SK-N-SH (cell line): ENCODE data around the gene RFX7. TPM values are rescaled to one million over a fixed set of nuclear protein-coding genes. Genes with fewer than 3 reads are reported as not detected.

ENCODE experiments used
- CTCF ChIA-PET: fragments of 300-600, 350-600 bp; formaldehyde crosslinking; extraction: SDS; loops from one replicate; lab custom pipeline; 2021; lab: Yijun Ruan, JAX
- POLR2A ChIA-PET: fragments of 350-600 bp; sonication (Branson Sonifier 250); formaldehyde crosslinking; extraction: SDS; loops from one replicate; lab custom pipeline; 2020; ENCODE audit warnings: antibody characterized with exemption, inconsistent platforms; lab: Yijun Ruan, JAX
- DNase-seq: peaks from one replicate; pipeline ENCODE4 v3.0.0; 2012
- H2AFZ ChIP-seq: fragments of 200-600 bp; sonication (generic); 2 replicates; pipeline ENCODE4 v1.8.1; 2016; ENCODE audit warnings: antibody characterized with exemption, mild to moderate bottlenecking, low read depth
- H3F3A ChIP-seq: fragments of 200-600 bp; sonication (generic); replicated peaks from 2 replicates; pipeline ENCODE3; 2016; ENCODE audit warnings: antibody characterized with exemption, mild to moderate bottlenecking; ENCODE audit not compliant: insufficient read depth
- H3K27ac ChIP-seq, 2 experiments: fragments of 200-500 bp in 1 of 2; fragments of 200-600 bp in 1 of 2; sonication (Bioruptor generic) in 1 of 2; sonication (generic), shearing (Covaris generic) in 1 of 2; 2 replicates each; pipeline versions ENCODE4 v1.5.1 to v1.6.1; 2014 to 2016; ENCODE audit warnings: low read depth in 2 of 2, inconsistent platforms in 1 of 2, low read length in 1 of 2, mild to moderate bottlenecking in 1 of 2, mixed read lengths in 1 of 2
- H3K27me3 ChIP-seq: fragments of 200-600 bp; sonication (generic), shearing (Covaris generic); 2 replicates; pipeline ENCODE4 v1.6.1; 2016; ENCODE audit warnings: mixed run types; ENCODE audit not compliant: insufficient read depth
- H3K36me3 ChIP-seq, 2 experiments: fragments of 200-500 bp in 1 of 2; fragments of 200-600 bp in 1 of 2; sonication (Bioruptor generic) in 1 of 2; sonication (generic) in 1 of 2; replicated peaks in 1 of 2; 2 replicates each; pipeline versions ENCODE3 to v1.5.1; 2014 to 2016; ENCODE audit warnings: low read length in 1 of 2, mild to moderate bottlenecking in 1 of 2; ENCODE audit not compliant: insufficient read depth in 2 of 2, control insufficient read depth in 1 of 2
- H3K4me1 ChIP-seq, 2 experiments: fragments of 200-500 bp in 1 of 2; fragments of 200-600 bp in 1 of 2; sonication (Bioruptor generic) in 1 of 2; sonication (generic), shearing (Covaris generic) in 1 of 2; 2 replicates each; pipeline versions ENCODE4 v1.5.1 to v1.6.1; 2014 to 2016; ENCODE audit warnings: low read depth in 1 of 2, low read length in 1 of 2, mixed run types in 1 of 2; ENCODE audit not compliant: insufficient read depth in 2 of 2, control insufficient read depth in 1 of 2
- H3K4me2 ChIP-seq: fragments of 200-600 bp; sonication (generic), shearing (Covaris generic); 2 replicates; pipeline ENCODE4 v1.6.1; 2017; ENCODE audit warnings: mixed run types
- H3K4me3 ChIP-seq, 2 experiments: fragments of 200-500 bp in 1 of 2; fragments of 200-600 bp in 1 of 2; sonication (Bioruptor generic) in 1 of 2; sonication (generic), shearing (Covaris generic) in 1 of 2; 2 replicates each; pipeline versions ENCODE4 v1.5.1 to v1.8.1; 2014 to 2016; ENCODE audit warnings: low read depth in 2 of 2, inconsistent platforms in 1 of 2, low read length in 1 of 2, mild to moderate bottlenecking in 1 of 2, mixed read lengths in 1 of 2, moderate library complexity in 1 of 2
- H3K79me2 ChIP-seq: fragments of 200-600 bp; sonication (generic); 2 replicates; pipeline ENCODE4 v1.8.1; 2017; ENCODE audit warnings: mild to moderate bottlenecking; ENCODE audit not compliant: insufficient read depth
- H3K9ac ChIP-seq: fragments of 200-600 bp; sonication (generic); 2 replicates; pipeline ENCODE4 v1.6.1; 2017; ENCODE audit warnings: mixed run types
- H3K9me2 ChIP-seq: fragments of 200-600 bp; sonication (generic); 2 replicates; pipeline ENCODE4 v1.6.1; 2017; ENCODE audit warnings: mixed run types
- H3K9me3 ChIP-seq: fragments of 200-600 bp; sonication (generic); 2 replicates; pipeline ENCODE4 v1.6.1; 2017; ENCODE audit warnings: mixed run types, mild to moderate bottlenecking, moderate library complexity
- H4K20me1 ChIP-seq: fragments of 200-600 bp; sonication (generic); 2 replicates; pipeline ENCODE4 v1.6.1; 2017; ENCODE audit warnings: mild to moderate bottlenecking, mixed run types; ENCODE audit not compliant: insufficient read depth
- CHD2 ChIP-seq: fragments of 150-350 bp; IDR thresholded peaks from 2 replicates; pipeline ENCODE4 v1.6.1; 2018; ENCODE audit warnings: low read length; ENCODE audit not compliant: partially characterized antibody
- ELF1 ChIP-seq: IDR thresholded peaks from 2 replicates; pipeline ENCODE4 v1.4.0; 2012
- EP300 ChIP-seq, 2 experiments: IDR thresholded peaks; 2 replicates each; pipeline versions ENCODE4 v1.4.0 to v1.6.1; 2012; ENCODE audit warnings: borderline replicate concordance in 1 of 2, low read depth in 1 of 2, low read length in 1 of 2
- EZH2phosphoT487 ChIP-seq: fragments of 200-600 bp; sonication (generic); IDR thresholded peaks from 2 replicates; pipeline ENCODE4 v1.6.1; 2017; ENCODE audit warnings: low read depth, mixed run types, mild to moderate bottlenecking, antibody characterized with exemption, moderate library complexity, borderline replicate concordance
- FOSL2 ChIP-seq: IDR thresholded peaks from 2 replicates; pipeline ENCODE4 v1.4.0; 2012; ENCODE audit warnings: low read depth, mild to moderate bottlenecking, moderate library complexity, borderline replicate concordance
- FOXJ3 ChIP-seq: sonication (generic); formaldehyde crosslinking; IDR thresholded peaks from 2 replicates; pipeline ENCODE4 v1.5.1; 2020; ENCODE audit warnings: mild to moderate bottlenecking, missing genetic modification reagents
- FOXM1 ChIP-seq: IDR thresholded peaks from 2 replicates; pipeline ENCODE4 v1.4.0; 2012; ENCODE audit warnings: low read depth, mild to moderate bottlenecking
- GABPA ChIP-seq: IDR thresholded peaks from 2 replicates; pipeline ENCODE4 v1.4.0; 2012; ENCODE audit warnings: low read depth, mild to moderate bottlenecking
- JUND ChIP-seq: IDR thresholded peaks from 2 replicates; pipeline ENCODE4 v1.4.0; 2012
- MAX ChIP-seq: IDR thresholded peaks from 2 replicates; pipeline ENCODE4 v1.4.0; 2012; ENCODE audit warnings: low read depth
- MEF2A ChIP-seq: IDR thresholded peaks from 2 replicates; pipeline ENCODE4 v1.4.0; 2012; ENCODE audit warnings: low read depth, borderline replicate concordance
- MXI1 ChIP-seq: IDR thresholded peaks from 2 replicates; pipeline ENCODE4 v1.6.1; 2012; ENCODE audit warnings: mild to moderate bottlenecking, low read depth, low read length, improper control_type of control experiment
- NFIC ChIP-seq: IDR thresholded peaks from 2 replicates; pipeline ENCODE4 v1.4.0; 2012; ENCODE audit warnings: borderline replicate concordance
- NRF1 ChIP-seq: IDR thresholded peaks from 2 replicates; pipeline ENCODE4 v1.6.1; 2012; ENCODE audit warnings: low read depth, mild to moderate bottlenecking, low read length
- PBX3 ChIP-seq: IDR thresholded peaks from 2 replicates; pipeline ENCODE4; 2012
- POLR2AphosphoS5 ChIP-seq: IDR thresholded peaks from 2 replicates; pipeline ENCODE4 v1.6.1; 2012; ENCODE audit warnings: low read depth, low read length
- RCOR1 ChIP-seq: fragments of 150-350 bp; IDR thresholded peaks from 2 replicates; pipeline ENCODE4 v1.6.1; 2017; ENCODE audit warnings: antibody characterized with exemption, low read length
- RFX5 ChIP-seq: IDR thresholded peaks from 2 replicates; pipeline ENCODE4 v1.6.1; 2012; ENCODE audit warnings: mild to moderate bottlenecking, improper control_type of control experiment, low read length
- RXRA ChIP-seq: IDR thresholded peaks from 2 replicates; pipeline ENCODE4 v1.4.0; 2012; ENCODE audit warnings: low read depth, mild to moderate bottlenecking, borderline replicate concordance
- SIN3A ChIP-seq: IDR thresholded peaks from 2 replicates; pipeline ENCODE4 v1.6.1; 2012; ENCODE audit warnings: low read depth, mild to moderate bottlenecking, low read length, moderate library complexity, borderline replicate concordance
- SMC3 ChIP-seq: IDR thresholded peaks from 2 replicates; pipeline ENCODE4 v1.6.1; 2012; ENCODE audit warnings: low read depth, low read length, improper control_type of control experiment
- TAF1 ChIP-seq: IDR thresholded peaks from 2 replicates; pipeline ENCODE4 v1.6.1; 2012; ENCODE audit warnings: low read depth, mild to moderate bottlenecking, low read length, moderate library complexity, borderline replicate concordance
- TCF12 ChIP-seq: IDR thresholded peaks from 2 replicates; pipeline ENCODE4 v1.4.0; 2012
- TEAD4 ChIP-seq: IDR thresholded peaks from 2 replicates; pipeline ENCODE4 v1.4.0; 2012; ENCODE audit warnings: mild to moderate bottlenecking, borderline replicate concordance; ENCODE audit not compliant: insufficient read depth
- USF1 ChIP-seq: IDR thresholded peaks from 2 replicates; pipeline ENCODE4 v1.4.0; 2012; ENCODE audit warnings: low read depth, borderline replicate concordance
- USF2 ChIP-seq: fragments of 150-350 bp; IDR thresholded peaks from 2 replicates; pipeline ENCODE4 v1.6.1; 2017; ENCODE audit warnings: antibody characterized with exemption, low read length, low read depth, borderline replicate concordance
- YY1 ChIP-seq: IDR thresholded peaks from 2 replicates; pipeline ENCODE4 v1.4.0; 2012; ENCODE audit warnings: low read depth, mild to moderate bottlenecking
- ZBTB33 ChIP-seq: IDR thresholded peaks from 2 replicates; pipeline ENCODE4 v1.4.0; 2012; ENCODE audit warnings: low read depth, borderline replicate concordance
- WGBS: methylation state at CpG from one replicate; pipeline ENCODE4 v1.1.6; 2017; ENCODE audit warnings: low lambda C conversion rate; 5-methylcytosine and 5-hydroxymethylcytosine counted together
- polyA plus RNA-seq, 3 experiments: library from polyadenylated mRNA; depleted of rRNA; stranded (reverse); fragments of >200 nt; gene quantifications; 2 replicates each; pipeline ENCODE4 v1.2.3, GENCODE V29; 2012

RFX7 gene
- polyA plus RNA-seq, 1 of the 3 experiments (the other 2 are of a cell fraction), result 2.7 TPM

GRCh38 chr15:56245871-56246814 lies 2.5 kb upstream of the RFX7 start:
- Histone ChIP-seq H3F3A (peaks cover 11% of the 10 kb centered on the region), H3K79me2 (peaks cover 24% of the 10 kb centered on the region), H2AFZ (peak overlapping the region; percentile 90), H4K20me1 (no peaks in the 10 kb centered on the region), H3K4me3 (peak overlapping the region; percentile 36 to 47), H3K9me3 (no peaks in the 10 kb centered on the region), H3K9ac (no peak overlapping the region), H3K4me2 (peak overlapping the region; percentile 83), H3K27me3 (no peaks in the 10 kb centered on the region), H3K9me2 (no peaks in the 10 kb centered on the region; the same call in 1 of the 2 replicates), H3K27ac (peak overlapping the region; percentile 17 to 68; a peak in 3 of 4 replicates), H3K36me3 (no peaks in the 10 kb centered on the region), H3K4me1 (peaks cover 11 to 12% of the 10 kb centered on the region in 2 experiments; a peak in 3 of 4 replicates)
- peak; percentile 75 for DNase-seq
- 9% methylated on average over 15 of the region's 15 CpGs for WGBS
- CTCF ChIA-PET, result interaction anchor here (0.6 to 2.8 kb wide), 30 partner anchors 8 to 252 kb away, joined by 3 to 56 read pairs (median 4); partner anchors contain the start of gene NEDD4
- POLR2A ChIA-PET, result no interaction called here
- TF ChIP-seq RXRA (no peak), TAF1 (peak; percentile 65; the same call in 1 of the 2 replicates), FOXM1 (0 out of 2 replicates have a peak, but pooled peaks have one; percentile 22), NFIC (peak; percentile 48), USF2 (no peak), ZBTB33 (peak; percentile 31; the same call in 1 of the 2 replicates), MXI1 (no peak), FOSL2 (no peak; the same call in 1 of the 2 replicates), JUND (no peak), CHD2 (peak; percentile 82), RFX5 (0 out of 2 replicates have a peak, but pooled peaks have one; percentile 58), YY1 (peak; percentile 78; the same call in 1 of the 2 replicates), SMC3 (peak; percentile 94), POLR2AphosphoS5 (0 out of 2 replicates have a peak, but pooled peaks have one; percentile 34), ELF1 (peak; percentile 60), PBX3 (peak; percentile 30; the same call in 1 of the 2 replicates), USF1 (no peak), RCOR1 (peak; percentile 79), NRF1 (no peak), TEAD4 (no peak), TCF12 (peak; percentile 31; the same call in 1 of the 2 replicates), SIN3A (peak; percentile 85), MEF2A (no peak), EP300 (IDR thresholded peaks at IDR 0.05; ENCODE audit: borderline replicate concordance in 1 of 2, low read depth in 1 of 2, low read length in 1 of 2) (peak in 1 of 2 experiments; percentile 35; a peak in 1 of 4 replicates), FOXJ3 (CRISPR knock-in tag) (no peak), MAX (peak; percentile 73; the same call in 1 of the 2 replicates), GABPA (peak; percentile 66), EZH2phosphoT487 (no peak)
